PC-3 (cell line): ENCODE measurements around the gene VGLL3. TPM values are rescaled to one million over a fixed set of nuclear protein-coding genes. Genes with fewer than 3 reads are reported as not detected.

ENCODE experiments used
- ATAC-seq: fragments of 200-7000 bp; cut with Tn5 transposase; 2 replicates; pipeline ENCODE4 v1.9.1; 2020; ENCODE audit warnings: mild to moderate bottlenecking, moderate library complexity
- BruUV-seq: library from RNA; stranded (reverse); fragments of 400-500 nt; replicated peaks from 2 replicates; lab custom pipeline; 2021; lab: Mats Ljungman, UMichigan
- CTCF ChIA-PET: fragments of 300-600 bp; sonication (Branson Sonifier 250); formaldehyde crosslinking; loops from one replicate; lab custom pipeline; 2022; ENCODE audit warnings: antibody characterized with exemption; lab: Charles Lee
- POLR2A ChIA-PET: fragments of 300-600 bp; sonication (Branson Sonifier 250); formaldehyde crosslinking; loops from one replicate; lab custom pipeline; 2022; ENCODE audit warnings: antibody characterized with exemption; ENCODE audit not compliant: unreplicated experiment; lab: Charles Lee
- DNase-seq: peaks from one replicate; pipeline ENCODE4 v3.0.0-alpha.2; 2015
- H2AFZ ChIP-seq: fragments of 300-600 bp; sonication (generic); 2 replicates; pipeline ENCODE4 v1.6.0; 2016; ENCODE audit warnings: antibody characterized with exemption, low read length
- H3F3A ChIP-seq: fragments of 300-600 bp; sonication (generic); one replicate; pipeline ENCODE4 v1.6.0; 2017; ENCODE audit warnings: antibody characterized with exemption, low read length, control low read depth, mild to moderate bottlenecking; ENCODE audit not compliant: unreplicated experiment
- H3K27ac ChIP-seq: fragments of 300-600 bp; sonication (generic); 2 replicates; pipeline ENCODE4 v1.5.1; 2016; ENCODE audit warnings: mild to moderate bottlenecking, low read length
- H3K27me3 ChIP-seq: fragments of 300-600 bp; sonication (generic); 2 replicates; pipeline ENCODE4 v1.6.1; 2016; ENCODE audit warnings: low read length, mixed read lengths
- H3K36me3 ChIP-seq: fragments of 300-600 bp; sonication (generic); 2 replicates; pipeline ENCODE4 v1.6.1; 2016; ENCODE audit warnings: low read depth, mixed run types, low read length, mixed read lengths
- H3K4me1 ChIP-seq: fragments of 300-600 bp; sonication (generic); 2 replicates; pipeline ENCODE4 v1.5.1; 2016; ENCODE audit warnings: low read length; ENCODE audit not compliant: insufficient read depth
- H3K4me2 ChIP-seq: fragments of 300-600 bp; sonication (generic); 2 replicates; pipeline ENCODE4 v1.6.0; 2016; ENCODE audit warnings: low read length
- H3K4me3 ChIP-seq: fragments of 300-600 bp; sonication (generic); 2 replicates; pipeline ENCODE4 v1.5.1; 2016; ENCODE audit warnings: mild to moderate bottlenecking, low read length, mixed read lengths
- H3K79me2 ChIP-seq: fragments of 300-600 bp; sonication (generic); 2 replicates; pipeline ENCODE4 v1.6.1; 2017; ENCODE audit warnings: low read length, mixed read lengths
- H3K9ac ChIP-seq: fragments of 300-600 bp; sonication (generic); 2 replicates; pipeline ENCODE4 v1.6.0; 2016; ENCODE audit warnings: mild to moderate bottlenecking, low read length
- H3K9me2 ChIP-seq: fragments of 300-600 bp; sonication (generic); replicated peaks from 2 replicates; pipeline ENCODE4 v1.6.1; 2016; ENCODE audit warnings: mixed run types, low read length, mixed read lengths
- H3K9me3 ChIP-seq: fragments of 300-600 bp; sonication (generic); 2 replicates; pipeline ENCODE4 v1.6.1; 2016; ENCODE audit warnings: low read length, mixed read lengths
- H4K20me1 ChIP-seq: fragments of 300-600 bp; sonication (generic); 2 replicates; pipeline ENCODE4 v1.6.1; 2016; ENCODE audit warnings: low read length, mixed read lengths
- EZH2 ChIP-seq: fragments of 300-600 bp; sonication (generic); IDR thresholded peaks from one replicate; pipeline ENCODE4 v1.6.1; 2017; ENCODE audit warnings: antibody characterized with exemption, mild to moderate bottlenecking, low read length; ENCODE audit not compliant: unreplicated experiment
- EZH2phosphoT487 ChIP-seq: fragments of 300-600 bp; sonication (generic); IDR thresholded peaks from 2 replicates; pipeline ENCODE4 v1.6.1; 2018; ENCODE audit warnings: mild to moderate bottlenecking, antibody characterized with exemption, low read length, borderline replicate concordance
- intact Hi-C: fragments of 100-400 bp; cut with micrococcal nuclease; formaldehyde crosslinking; loops from 2 replicates; pipeline ENCODE4 v1.9.0; 2023
- total RNA-seq: library from RNA; depleted of rRNA; stranded (reverse); fragments of >200 nt; gene quantifications from 2 replicates; pipeline ENCODE4 v1.2.3, GENCODE V29; 2014
- TF ChIP-seq, protein P1 (sequence below): fragments of 300-600 bp; sonication (generic); conservative IDR thresholded peaks from 2 replicates; pipeline ENCODE4 v1.5.1; 2017; ENCODE audit warnings: antibody characterized with exemption, low read depth, mild to moderate bottlenecking, low read length

The VGLL3 gene
- total RNA-seq, 1 experiment from 2014 or later, result 1.3 TPM

- Histone ChIP-seq H3K36me3 (no peaks in the 10 kb centered on the region), H3K27me3 (no peaks in the 10 kb centered on the region), H3K4me3 (no peak overlapping the region), H3K9ac (no peak overlapping the region), H3K79me2 (no peaks in the 10 kb centered on the region), H2AFZ (no peak overlapping the region), H3K4me1 (no peaks in the 10 kb centered on the region), H4K20me1 (no peaks in the 10 kb centered on the region), H3K9me2 (no peaks in the 10 kb centered on the region), H3K27ac (no peak overlapping the region), H3F3A (no peaks in the 10 kb centered on the region), H3K4me2 (no peak overlapping the region), H3K9me3 (no peaks in the 10 kb centered on the region)
- ATAC-seq, result no peak
- ChIA-PET CTCF (no interaction called here), POLR2A (no interaction called here)
- no TSS peak for BruUV-seq
- DNase-seq, result no peak
- intact Hi-C loops, result no loop called here
- TF ChIP-seq, protein P1, sequence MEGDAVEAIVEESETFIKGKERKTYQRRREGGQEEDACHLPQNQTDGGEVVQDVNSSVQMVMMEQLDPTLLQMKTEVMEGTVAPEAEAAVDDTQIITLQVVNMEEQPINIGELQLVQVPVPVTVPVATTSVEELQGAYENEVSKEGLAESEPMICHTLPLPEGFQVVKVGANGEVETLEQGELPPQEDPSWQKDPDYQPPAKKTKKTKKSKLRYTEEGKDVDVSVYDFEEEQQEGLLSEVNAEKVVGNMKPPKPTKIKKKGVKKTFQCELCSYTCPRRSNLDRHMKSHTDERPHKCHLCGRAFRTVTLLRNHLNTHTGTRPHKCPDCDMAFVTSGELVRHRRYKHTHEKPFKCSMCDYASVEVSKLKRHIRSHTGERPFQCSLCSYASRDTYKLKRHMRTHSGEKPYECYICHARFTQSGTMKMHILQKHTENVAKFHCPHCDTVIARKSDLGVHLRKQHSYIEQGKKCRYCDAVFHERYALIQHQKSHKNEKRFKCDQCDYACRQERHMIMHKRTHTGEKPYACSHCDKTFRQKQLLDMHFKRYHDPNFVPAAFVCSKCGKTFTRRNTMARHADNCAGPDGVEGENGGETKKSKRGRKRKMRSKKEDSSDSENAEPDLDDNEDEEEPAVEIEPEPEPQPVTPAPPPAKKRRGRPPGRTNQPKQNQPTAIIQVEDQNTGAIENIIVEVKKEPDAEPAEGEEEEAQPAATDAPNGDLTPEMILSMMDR, result no peak
- TF ChIP-seq EZH2, result no peak
- no peak for TF ChIP-seq EZH2phosphoT487
Measured at GRCh38 chr3:87036671-87037070, 45.7 kb upstream of the VGLL3 start.

GRCh38 chr3:87035339-87035738 lies 44.4 kb upstream of the VGLL3 start:
- Histone ChIP-seq H3K79me2 (no peaks in the 10 kb centered on the region), H3K27me3 (no peaks in the 10 kb centered on the region), H4K20me1 (no peaks in the 10 kb centered on the region), H3K4me1 (no peaks in the 10 kb centered on the region), H2AFZ (no peak overlapping the region), H3K36me3 (no peaks in the 10 kb centered on the region), H3K27ac (no peak overlapping the region), H3K9me2 (no peaks in the 10 kb centered on the region), H3K4me2 (no peak overlapping the region), H3K4me3 (no peak overlapping the region), H3F3A (no peaks in the 10 kb centered on the region), H3K9me3 (no peaks in the 10 kb centered on the region), H3K9ac (no peak overlapping the region)
- DNase-seq (no peak), ATAC-seq (no peak)
- ChIA-PET CTCF (no interaction called here), POLR2A (interaction anchor here (0.7 kb wide), 1 partner anchor 41 kb away, joined by 5 read pairs; no protein-coding TSS in a partner anchor)
- intact Hi-C loops, result no loop called here
- BruUV-seq, result no TSS peak
- no peak for TF ChIP-seq EZH2phosphoT487
- TF ChIP-seq, protein P1, result no peak
- no peak for TF ChIP-seq EZH2

- no peak for DNase-seq
- intact Hi-C loops, result no loop called here
- Histone ChIP-seq H4K20me1 (no peaks in the 10 kb centered on the region), H3K4me3 (no peak overlapping the region), H3K4me2 (no peak overlapping the region), H3F3A (no peaks in the 10 kb centered on the region), H2AFZ (no peak overlapping the region), H3K4me1 (no peaks in the 10 kb centered on the region), H3K79me2 (no peaks in the 10 kb centered on the region), H3K36me3 (no peaks in the 10 kb centered on the region), H3K27ac (no peak overlapping the region), H3K9me2 (no peaks in the 10 kb centered on the region), H3K27me3 (no peaks in the 10 kb centered on the region), H3K9ac (no peak overlapping the region), H3K9me3 (no peaks in the 10 kb centered on the region)
- no TSS peak for BruUV-seq
- ChIA-PET CTCF (no interaction called here), POLR2A (no interaction called here)
- no peak for TF ChIP-seq EZH2
- TF ChIP-seq, protein P1, result no peak
- TF ChIP-seq EZH2phosphoT487, result no peak
- no peak for ATAC-seq
Measured at GRCh38 chr3:87033205-87033604, 42.3 kb upstream of the VGLL3 start.
